ENCODE results near the gene COL4A3.

- TF ChIP-seq CTCF (IDR thresholded peaks at IDR 0.05) (no peak), POLR2AphosphoS5 (IDR thresholded peaks at IDR 0.05) (no peak), POLR2A (IDR thresholded peaks at IDR 0.05) (no peak)
Measured at GRCh38 chr2:227295806-227296205, 131.4 kb downstream of the COL4A3 start.
